NK-92 (cell line): ENCODE measurements around the gene FCRLA.
"Not testable (repeated sequence)": the region's sequence is repeated elsewhere in the genome, so short reads cannot be mapped to it uniquely, and the experiment has no call there.

ENCODE experiments used
- DNase-seq: peaks from one replicate; lab custom pipeline; 2025; ENCODE audit not compliant: unreplicated experiment; lab: John Stamatoyannopoulos, UW

The FCRLA gene

GRCh38 chr1:161706482-161707347 is at the start of gene FCRLA:
FCRLA (plus strand) TSS chr1:161707229; CDS start chr1:161707265, 36 bp downstream.
- no peak for DNase-seq

GRCh38 chr1:161658524-161658923 is 48.5 kb upstream of the FCRLA start:
- DNase-seq: not testable (repeated sequence)

GRCh38 chr1:161661660-161662311 is 45.2 kb upstream of the FCRLA start:
- DNase-seq: not testable (repeated sequence)

- DNase-seq: not testable (repeated sequence)
Measured at GRCh38 chr1:161662684-161663339, 44.2 kb upstream of the FCRLA start, which contains the start of gene FCGR2B. FCGR2B (plus strand) TSS chr1:161663143; CDS start chr1:161663242, 99 bp downstream.

GRCh38 chr1:161663569-161663968 is 43.5 kb upstream of the FCRLA start:
- DNase-seq: not testable (repeated sequence)

GRCh38 chr1:161664689-161665088 is 42.3 kb upstream of the FCRLA start:
- not testable (repeated sequence) for DNase-seq

GRCh38 chr1:161671045-161672020 is 35.7 kb upstream of the FCRLA start:
- not testable (repeated sequence) for DNase-seq

- not testable (repeated sequence) for DNase-seq
Measured at GRCh38 chr1:161673437-161673836, 33.6 kb upstream of the FCRLA start.

- DNase-seq: not testable (repeated sequence)
Measured at GRCh38 chr1:161674447-161674846, 32.6 kb upstream of the FCRLA start.

GRCh38 chr1:161674908-161675307 is 32.1 kb upstream of the FCRLA start:
- DNase-seq: not testable (repeated sequence)

- DNase-seq: no peak
Measured at GRCh38 chr1:161676441-161676840, 30.6 kb upstream of the FCRLA start.

- no peak for DNase-seq
Measured at GRCh38 chr1:161676958-161677689, 29.9 kb upstream of the FCRLA start.

GRCh38 chr1:161678500-161678899 is 28.5 kb upstream of the FCRLA start:
- DNase-seq: no peak

GRCh38 chr1:161681879-161682278 is 25.1 kb upstream of the FCRLA start:
- no peak for DNase-seq

GRCh38 chr1:161688946-161689345 is 18.1 kb upstream of the FCRLA start:
- no peak for DNase-seq

GRCh38 chr1:161691846-161692245 is 15.2 kb upstream of the FCRLA start:
- no peak for DNase-seq

GRCh38 chr1:161693020-161693712 is 13.9 kb upstream of the FCRLA start:
- DNase-seq: not testable (repeated sequence)

GRCh38 chr1:161698302-161698701 is 8.7 kb upstream of the FCRLA start:
- DNase-seq: not testable (repeated sequence)

GRCh38 chr1:161702250-161702649 is 4.8 kb upstream of the FCRLA start:
- no peak for DNase-seq
